Esophagus (tissue), 2 donors: ENCODE measurements around the gene CDHR2. TPM values are rescaled to one million over a fixed set of nuclear protein-coding genes. Genes with fewer than 3 reads are reported as not detected.

Source experiments
- H3K27ac ChIP-seq, 2 donors: one replicate each; pipeline ENCODE4 v1.5.1; 2013; ENCODE audit warnings: low read depth in 2 of 2, mild to moderate bottlenecking in 2 of 2, inconsistent platforms in 1 of 2, low read length in 1 of 2, moderate library complexity in 1 of 2
- H3K27me3 ChIP-seq, 2 donors: one replicate each; pipeline ENCODE4 v1.6.1; 2013; ENCODE audit warnings: low read length in 2 of 2, control low read depth in 1 of 2, mild to moderate bottlenecking in 1 of 2; ENCODE audit not compliant: insufficient read depth in 2 of 2, control insufficient read depth in 1 of 2
- H3K36me3 ChIP-seq, 2 donors: one replicate each; pipeline ENCODE4 v1.6.1; 2013; ENCODE audit warnings: low read length in 1 of 2; ENCODE audit not compliant: control insufficient read depth in 2 of 2, insufficient read depth in 2 of 2
- H3K4me1 ChIP-seq, 2 donors: one replicate each; pipeline ENCODE4 v1.6.1; 2013; ENCODE audit warnings: low read length in 1 of 2; ENCODE audit not compliant: control insufficient read depth in 2 of 2, insufficient read depth in 2 of 2
- H3K4me3 ChIP-seq, 2 donors: one replicate each; pipeline ENCODE4 v1.5.1; 2013; ENCODE audit warnings: low read length in 2 of 2, mild to moderate bottlenecking in 2 of 2, low read depth in 1 of 2, moderate library complexity in 1 of 2
- H3K9me3 ChIP-seq, 2 donors: one replicate each; pipeline ENCODE4 v1.6.1; 2013; ENCODE audit warnings: mild to moderate bottlenecking in 2 of 2, low read depth in 1 of 2, low read length in 1 of 2, moderate library complexity in 1 of 2; ENCODE audit not compliant: control insufficient read depth in 2 of 2, insufficient read depth in 1 of 2
- WGBS, 2 donors: extraction: QIAGEN DNeasy Blood & Tissue Kit; methylation state at CpG; one replicate each; pipeline ENCODE4 v1.1.7; 2013; 5-methylcytosine and 5-hydroxymethylcytosine counted together
- polyA plus RNA-seq, 2 donors: library from polyadenylated mRNA; stranded (reverse); fragments of 200-250 nt; gene quantifications; one replicate each; pipeline ENCODE4 v1.2.3, GENCODE V29; 2013
- donor health status: healthy with polysubstance abuse.
- donor health status: Bipolar disorder and iron deficiency.

CDHR2 gene
- polyA plus RNA-seq, 2 donors: 0.01 to 0.08 TPM

DNA sequence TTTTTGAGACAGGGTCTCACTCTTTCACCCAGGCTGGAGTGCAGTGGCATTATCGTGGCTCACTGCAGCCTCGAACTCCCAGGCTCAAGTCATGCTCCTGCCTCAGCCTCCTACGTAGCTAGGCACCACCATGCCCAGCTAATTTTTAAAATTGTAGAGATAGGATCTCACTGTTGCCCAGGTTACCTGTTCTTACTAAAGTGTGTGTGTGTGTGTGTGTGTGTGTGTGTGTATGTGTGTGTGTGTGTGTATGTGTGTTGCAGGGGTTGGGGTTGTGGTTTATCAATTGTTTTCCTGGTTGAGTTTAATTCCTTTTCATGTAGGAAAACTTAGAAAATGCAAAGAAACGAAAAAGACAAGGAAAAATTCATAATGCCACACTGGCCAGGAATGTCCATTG lies 33.7 kb upstream of the CDHR2 start:
- Histone ChIP-seq H3K4me1 (no peaks in the 10 kb centered on the region), H3K27ac (no peak overlapping the region), H3K27me3 (no peaks in the 10 kb centered on the region), H3K36me3 (no peaks in the 10 kb centered on the region), H3K9me3 (no peaks in the 10 kb centered on the region), H3K4me3 (no peak overlapping the region)
- 81 to 85% methylated on average over 4 of the region's 4 CpGs for WGBS, 2 donors

- Histone ChIP-seq H3K9me3 (no peaks in the 10 kb centered on the region), H3K4me3 (no peak overlapping the region)
- WGBS, 2 donors: 70 to 73% methylated on average over 7 of the region's 7 CpGs
Observed at GRCh38 chr5:176517053-176517661, 32.0 kb upstream of the CDHR2 start.

DNA sequence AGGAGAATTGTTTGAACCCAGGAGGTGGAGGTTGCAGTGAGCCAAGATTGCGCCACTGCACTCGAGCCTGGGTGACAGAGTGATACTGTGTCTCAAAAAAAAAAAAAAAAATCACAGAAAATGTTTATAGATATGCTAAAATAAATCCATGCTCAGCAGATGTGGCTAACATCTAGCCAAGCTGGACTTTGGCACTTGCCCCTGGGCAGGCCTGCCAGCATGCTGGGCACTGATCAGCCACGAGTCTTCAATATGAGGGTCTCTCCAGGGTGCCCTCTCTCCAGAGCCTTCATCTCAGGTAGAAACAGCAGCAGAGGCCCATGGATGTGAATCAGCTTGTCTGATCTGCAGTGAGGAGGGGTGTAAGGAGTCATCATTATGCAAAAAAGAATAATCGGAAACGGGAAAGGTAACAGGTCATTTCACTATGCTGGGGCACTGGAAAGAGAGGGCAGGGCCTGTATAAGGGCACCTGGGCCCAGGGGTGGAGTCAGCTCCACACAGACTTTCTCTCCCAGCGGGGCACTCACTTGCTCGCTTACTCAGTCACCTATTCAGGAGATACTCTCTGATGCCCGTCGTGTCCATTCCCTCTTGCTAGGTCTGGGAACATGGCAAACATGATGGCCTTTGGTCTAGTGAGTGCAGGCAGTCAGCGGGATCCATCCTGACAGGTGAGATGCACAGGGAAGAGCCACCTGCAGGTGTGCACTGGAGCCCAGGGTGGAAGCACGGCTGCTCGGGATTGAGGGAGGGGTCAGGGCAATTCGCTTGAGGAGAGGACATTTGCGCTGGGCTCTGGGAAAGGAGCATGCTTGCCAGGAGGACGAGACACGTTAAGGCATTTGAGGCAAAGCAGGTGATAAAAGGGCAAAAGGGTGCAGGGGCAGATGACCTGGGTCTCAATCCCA lies 29.1 kb upstream of the CDHR2 start:
- Histone ChIP-seq H3K27me3 (no peaks in the 10 kb centered on the region), H3K27ac (no peak overlapping the region), H3K4me1 (no peaks in the 10 kb centered on the region), H3K36me3 (no peaks in the 10 kb centered on the region), H3K9me3 (no peaks in the 10 kb centered on the region), H3K4me3 (no peak overlapping the region)
- WGBS, 2 donors: 67 to 73% methylated on average over 16 of the region's 16 CpGs

More at GRCh38 chr5:176517053-176517661, 32.0 kb upstream of the CDHR2 start:
- no peaks in the 10 kb centered on the region for H3K4me1 ChIP-seq
- no peaks in the 10 kb centered on the region for H3K27me3 ChIP-seq
- H3K27ac ChIP-seq: no peak overlapping the region
- no peaks in the 10 kb centered on the region for H3K36me3 ChIP-seq

DNA sequence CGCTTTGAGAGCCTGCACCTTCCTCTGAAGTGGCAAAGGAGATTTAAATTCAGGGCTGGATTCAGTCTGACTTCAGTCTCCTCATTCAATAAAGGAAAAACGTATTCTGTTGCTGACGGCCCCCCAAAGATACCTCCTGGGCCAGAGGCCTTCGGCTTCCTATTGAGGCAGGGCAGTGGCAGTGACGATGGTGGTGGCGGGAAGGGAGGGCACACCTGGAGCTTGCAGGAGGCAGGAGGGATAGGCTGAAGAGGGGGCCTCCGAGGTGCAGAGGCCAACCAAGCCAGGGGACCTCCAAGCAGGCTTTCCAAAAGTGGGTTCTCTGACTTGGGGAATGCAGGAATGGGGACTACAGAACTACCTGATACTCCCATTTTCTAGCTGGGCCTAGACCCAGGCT lies 27.9 kb upstream of the CDHR2 start:
- H3K4me3 ChIP-seq: no peak overlapping the region
- no peaks in the 10 kb centered on the region for H3K36me3 ChIP-seq
- no peaks in the 10 kb centered on the region for H3K9me3 ChIP-seq
- no peaks in the 10 kb centered on the region for H3K27me3 ChIP-seq
- no peaks in the 10 kb centered on the region for H3K4me1 ChIP-seq
- H3K27ac ChIP-seq: no peak overlapping the region
- WGBS, 2 donors: 82 to 87% methylated on average over 7 of the region's 7 CpGs

DNA sequence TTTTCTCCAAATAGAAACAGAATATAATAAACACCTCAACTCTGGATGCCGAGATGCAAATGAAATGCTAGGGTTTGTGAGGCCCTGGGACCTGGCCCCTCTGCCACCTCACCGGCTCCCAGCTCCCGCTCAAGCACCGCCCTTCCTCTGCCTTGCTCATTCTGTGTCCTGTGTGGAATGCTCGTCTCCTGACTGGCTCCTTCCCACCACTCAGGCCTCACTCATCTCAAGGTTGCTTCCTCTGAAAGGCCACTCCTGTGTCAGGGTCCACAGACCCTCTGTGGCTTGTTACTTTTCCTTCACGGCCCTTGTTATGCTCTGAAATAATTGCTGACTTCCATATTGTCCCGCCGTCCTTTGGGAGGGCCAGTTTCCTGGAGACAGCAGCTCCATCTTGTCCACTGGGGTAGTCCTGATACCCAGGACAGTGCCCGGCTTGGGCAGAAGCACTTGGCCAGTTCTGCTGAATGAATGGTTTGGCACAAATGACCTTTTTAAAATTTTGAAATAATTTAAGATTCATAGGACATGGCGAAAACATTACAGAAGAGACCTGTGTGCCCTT lies 27.4 kb upstream of the CDHR2 start:
- Histone ChIP-seq H3K36me3 (no peaks in the 10 kb centered on the region), H3K27me3 (no peaks in the 10 kb centered on the region), H3K4me1 (no peaks in the 10 kb centered on the region), H3K9me3 (no peaks in the 10 kb centered on the region), H3K4me3 (no peak overlapping the region), H3K27ac (no peak overlapping the region)
- WGBS, 2 donors: 73 to 76% methylated on average over 10 of the region's 10 CpGs

GRCh38 chr5:176524138-176524537 lies 25.0 kb upstream of the CDHR2 start:
- Histone ChIP-seq H3K9me3 (no peaks in the 10 kb centered on the region), H3K36me3 (peaks cover 2 to 13% of the 10 kb centered on the region in 2 donors), H3K4me1 (peaks cover 0 to 8% of the 10 kb centered on the region in 2 donors), H3K4me3 (no peak overlapping the region), H3K27me3 (no peaks in the 10 kb centered on the region), H3K27ac (no peak overlapping the region)
- 81 to 82% methylated on average over 6 of the region's 6 CpGs for WGBS, 2 donors

DNA sequence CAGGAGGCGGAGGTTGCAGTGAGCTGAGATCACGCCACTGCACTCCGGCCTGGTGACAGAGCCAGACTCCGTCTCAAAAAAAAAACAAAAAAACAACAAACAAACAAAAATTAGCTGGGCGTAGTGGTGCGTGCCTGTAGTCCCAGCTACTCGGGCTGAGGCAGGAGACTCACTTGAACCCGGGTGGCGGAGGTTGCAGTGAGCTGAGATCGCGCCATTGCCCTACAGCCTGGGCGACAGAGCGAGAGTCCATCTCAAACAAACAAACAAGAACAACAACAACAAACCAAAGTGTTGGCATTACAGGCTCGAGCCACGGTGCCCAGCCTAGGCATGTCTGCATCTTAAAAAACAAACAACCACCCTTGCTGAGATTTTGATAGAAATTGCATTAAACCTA lies 24.2 kb upstream of the CDHR2 start:
- H3K27ac ChIP-seq: no peak overlapping the region
- 89 to 91% methylated on average over 15 of the region's 15 CpGs for WGBS, 2 donors
- H3K4me3 ChIP-seq: no peak overlapping the region
- H3K4me1 ChIP-seq: peaks cover 3 to 15% of the 10 kb centered on the region in 2 donors
- peaks cover 2 to 20% of the 10 kb centered on the region in 2 donors for H3K36me3 ChIP-seq
- H3K27me3 ChIP-seq: no peaks in the 10 kb centered on the region
- no peaks in the 10 kb centered on the region for H3K9me3 ChIP-seq

DNA sequence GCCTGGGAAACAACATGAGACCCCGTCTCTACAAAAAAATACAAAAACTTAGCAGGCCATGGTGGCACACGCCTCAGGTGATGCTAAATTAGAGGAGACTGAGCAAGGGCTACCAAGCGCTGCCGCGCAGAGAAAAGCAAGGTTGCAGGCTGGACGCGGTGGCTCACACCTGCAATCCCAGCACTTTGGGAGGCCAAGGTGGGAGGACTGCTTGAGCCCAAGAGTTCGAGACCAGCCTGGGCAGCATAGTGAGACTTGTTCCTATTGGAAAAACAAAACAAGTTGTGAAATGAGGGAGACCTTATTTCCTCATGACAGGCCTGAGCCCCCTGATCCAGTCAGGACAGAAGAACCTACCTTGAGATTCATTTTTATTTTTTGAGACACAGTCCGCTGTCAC lies 23.5 kb upstream of the CDHR2 start:
- Histone ChIP-seq H3K9me3 (no peaks in the 10 kb centered on the region), H3K4me1 (peaks cover 3 to 17% of the 10 kb centered on the region in 2 donors), H3K4me3 (no peak overlapping the region), H3K27ac (no peak overlapping the region), H3K27me3 (no peaks in the 10 kb centered on the region), H3K36me3 (peaks cover 2 to 24% of the 10 kb centered on the region in 2 donors)
- WGBS, 2 donors: 92 to 96% methylated on average over 9 of the region's 9 CpGs

GRCh38 chr5:176526462-176526861 lies 22.7 kb upstream of the CDHR2 start:
- Histone ChIP-seq H3K36me3 (peaks cover 2 to 30% of the 10 kb centered on the region in 2 donors), H3K9me3 (no peaks in the 10 kb centered on the region), H3K27ac (no peak overlapping the region), H3K4me3 (no peak overlapping the region), H3K27me3 (no peaks in the 10 kb centered on the region), H3K4me1 (peaks cover 3 to 24% of the 10 kb centered on the region in 2 donors)
- WGBS, 2 donors: 91 to 94% methylated on average over 9 of the region's 9 CpGs
